Neural cell (in vitro differentiated cells): ENCODE measurements around the gene CHKB. TPM values are rescaled to one million over a fixed set of nuclear protein-coding genes. Genes with fewer than 3 reads are reported as not detected.

ENCODE experiments used
- H2AFZ ChIP-seq: fragments of 200-600, 300-800 bp; sonication (generic), shearing (Covaris generic); 2 replicates; pipeline ENCODE4 v1.6.0; 2014; ENCODE audit warnings: low read depth, mild to moderate bottlenecking, antibody characterized with exemption, low read length, moderate library complexity
- H3F3A ChIP-seq: fragments of 200-600 bp; shearing (Covaris generic); 2 replicates; pipeline ENCODE4 v1.6.1; 2016; ENCODE audit warnings: mild to moderate bottlenecking, moderate library complexity, mixed read lengths, antibody characterized with exemption, low read length; ENCODE audit not compliant: insufficient read depth, poor library complexity, severe bottlenecking
- H3K27ac ChIP-seq: fragments of 200-600, 300-800 bp; sonication (generic), shearing (Covaris generic); 2 replicates; pipeline ENCODE4 v1.5.1; 2014; ENCODE audit warnings: mild to moderate bottlenecking, low read length, moderate library complexity
- H3K27me3 ChIP-seq: fragments of 300-800, 200-600 bp; sonication (generic), shearing (Covaris generic); 2 replicates; pipeline ENCODE4 v1.6.0; 2014; ENCODE audit warnings: mild to moderate bottlenecking, low read depth, low read length, moderate library complexity; ENCODE audit not compliant: insufficient read depth
- H3K36me3 ChIP-seq: fragments of 300-800, 200-600 bp; sonication (generic), shearing (Covaris generic); 2 replicates; pipeline ENCODE4 v1.5.1; 2014; ENCODE audit warnings: mild to moderate bottlenecking, antibody characterized with exemption, low read length, moderate library complexity; ENCODE audit not compliant: insufficient read depth
- H3K4me2 ChIP-seq: fragments of 300-800, 200-600 bp; sonication (generic), shearing (Covaris generic); 2 replicates; pipeline ENCODE4 v1.6.0; 2014; ENCODE audit warnings: mild to moderate bottlenecking, low read length
- H3K4me3 ChIP-seq: fragments of 300-800, 200-600 bp; sonication (generic), shearing (Covaris generic); 2 replicates; pipeline ENCODE4 v1.5.1; 2014; ENCODE audit warnings: mild to moderate bottlenecking, low read length, moderate library complexity
- H3K79me2 ChIP-seq: fragments of 200-600 bp; shearing (Covaris generic); replicated peaks from 2 replicates; pipeline ENCODE4 v1.6.0; 2014; ENCODE audit warnings: mild to moderate bottlenecking, low read length, moderate library complexity; ENCODE audit not compliant: insufficient read depth
- H3K9ac ChIP-seq: fragments of 300-800, 200-600 bp; sonication (generic), shearing (Covaris generic); 2 replicates; pipeline ENCODE4 v1.6.1; 2016; ENCODE audit warnings: mild to moderate bottlenecking, low read length, mixed read lengths
- H3K9me2 ChIP-seq: fragments of 200-600 bp; shearing (Covaris generic); 2 replicates; pipeline ENCODE4 v1.6.1; 2016; ENCODE audit warnings: mild to moderate bottlenecking, low read length, mixed read lengths; ENCODE audit not compliant: insufficient read depth
- H3K9me3 ChIP-seq: fragments of 200-600, 300-800 bp; sonication (generic), shearing (Covaris generic); 2 replicates; pipeline ENCODE4 v1.6.1; 2016; ENCODE audit warnings: mild to moderate bottlenecking, mixed run types, low read length, moderate library complexity, mixed read lengths
- H4K20me1 ChIP-seq: fragments of 200-600 bp; shearing (Covaris generic); 2 replicates; pipeline ENCODE4 v1.6.1; 2016; ENCODE audit warnings: mild to moderate bottlenecking, mixed run types; ENCODE audit not compliant: insufficient read depth
- EP300 ChIP-seq: fragments of 450-650 bp; conservative IDR thresholded peaks from 2 replicates; pipeline ENCODE4 v1.6.1; 2014; ENCODE audit warnings: antibody characterized with exemption, mild to moderate bottlenecking, moderate library complexity; ENCODE audit not compliant: poor library complexity, severe bottlenecking
- EZH2 ChIP-seq: fragments of 200-600, 300-800 bp; shearing (Covaris generic), sonication (generic); IDR thresholded peaks from 2 replicates; pipeline ENCODE4 v1.6.1; 2014; ENCODE audit warnings: antibody characterized with exemption, low read length, borderline replicate concordance, mild to moderate bottlenecking; ENCODE audit not compliant: insufficient read depth, poor library complexity, severe bottlenecking
- MXI1 ChIP-seq: fragments of 450-650 bp; conservative IDR thresholded peaks from 2 replicates; pipeline ENCODE4 v1.6.1; 2014; ENCODE audit warnings: antibody characterized with exemption, mild to moderate bottlenecking; ENCODE audit not compliant: poor library complexity, severe bottlenecking
- POLR2AphosphoS5 ChIP-seq: IDR thresholded peaks from 2 replicates; pipeline ENCODE4 v1.6.1; 2012
- RAD21 ChIP-seq: fragments of 450-650 bp; conservative IDR thresholded peaks from 2 replicates; pipeline ENCODE4 v1.6.1; 2014; ENCODE audit warnings: antibody characterized with exemption, mild to moderate bottlenecking, moderate library complexity
- SMC3 ChIP-seq: fragments of 450-650 bp; conservative IDR thresholded peaks from 2 replicates; pipeline ENCODE4 v1.6.1; 2014; ENCODE audit warnings: antibody characterized with exemption, mild to moderate bottlenecking, moderate library complexity; ENCODE audit not compliant: poor library complexity
- TAF1 ChIP-seq: IDR thresholded peaks from 2 replicates; pipeline ENCODE4 v1.6.1; 2012; ENCODE audit warnings: low read depth
- polyA plus RNA-seq: library from polyadenylated mRNA; depleted of rRNA; stranded (reverse); fragments of >200 nt; gene quantifications from 2 replicates; pipeline ENCODE4 v1.2.3, GENCODE V29; 2014
- TF ChIP-seq, protein P1 (sequence below): IDR thresholded peaks from 2 replicates; pipeline ENCODE4 v1.6.1; 2012; ENCODE audit warnings: borderline replicate concordance
- TF ChIP-seq, protein P2 (sequence below): fragments of 450-650 bp; IDR thresholded peaks from 2 replicates; pipeline ENCODE4 v1.5.1; 2014; ENCODE audit warnings: antibody characterized with exemption, mild to moderate bottlenecking, moderate library complexity; ENCODE audit not compliant: poor library complexity, severe bottlenecking

The CHKB gene
- polyA plus RNA-seq, 1 donor from 2014 or later: 173 TPM

DNA sequence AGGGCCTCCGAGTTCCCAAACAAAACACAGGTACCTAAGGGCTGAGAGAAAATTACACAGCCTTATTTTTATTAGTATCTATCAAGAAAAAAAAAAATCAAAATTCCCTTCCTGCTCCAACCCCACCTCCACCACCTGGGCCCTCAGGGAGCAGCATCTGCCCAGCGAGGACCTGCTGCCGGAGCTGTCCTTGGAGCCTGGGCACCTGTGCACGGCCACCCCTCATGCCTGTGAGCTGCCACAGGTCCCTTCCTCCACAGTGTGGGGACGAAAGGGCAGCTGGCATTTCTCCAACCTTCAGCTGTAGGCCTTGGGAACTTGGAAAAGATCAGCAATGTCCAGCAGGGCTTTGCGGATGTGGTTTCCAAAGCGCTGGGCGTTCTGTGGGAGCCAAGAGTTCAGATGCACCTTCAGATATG lies 13.6 kb downstream of the CHKB start:
- H3K9me2 ChIP-seq: no peaks in the 10 kb centered on the region
- no peak for TF ChIP-seq SMC3
- TF ChIP-seq TAF1: no peak
- TF ChIP-seq, protein P1, sequence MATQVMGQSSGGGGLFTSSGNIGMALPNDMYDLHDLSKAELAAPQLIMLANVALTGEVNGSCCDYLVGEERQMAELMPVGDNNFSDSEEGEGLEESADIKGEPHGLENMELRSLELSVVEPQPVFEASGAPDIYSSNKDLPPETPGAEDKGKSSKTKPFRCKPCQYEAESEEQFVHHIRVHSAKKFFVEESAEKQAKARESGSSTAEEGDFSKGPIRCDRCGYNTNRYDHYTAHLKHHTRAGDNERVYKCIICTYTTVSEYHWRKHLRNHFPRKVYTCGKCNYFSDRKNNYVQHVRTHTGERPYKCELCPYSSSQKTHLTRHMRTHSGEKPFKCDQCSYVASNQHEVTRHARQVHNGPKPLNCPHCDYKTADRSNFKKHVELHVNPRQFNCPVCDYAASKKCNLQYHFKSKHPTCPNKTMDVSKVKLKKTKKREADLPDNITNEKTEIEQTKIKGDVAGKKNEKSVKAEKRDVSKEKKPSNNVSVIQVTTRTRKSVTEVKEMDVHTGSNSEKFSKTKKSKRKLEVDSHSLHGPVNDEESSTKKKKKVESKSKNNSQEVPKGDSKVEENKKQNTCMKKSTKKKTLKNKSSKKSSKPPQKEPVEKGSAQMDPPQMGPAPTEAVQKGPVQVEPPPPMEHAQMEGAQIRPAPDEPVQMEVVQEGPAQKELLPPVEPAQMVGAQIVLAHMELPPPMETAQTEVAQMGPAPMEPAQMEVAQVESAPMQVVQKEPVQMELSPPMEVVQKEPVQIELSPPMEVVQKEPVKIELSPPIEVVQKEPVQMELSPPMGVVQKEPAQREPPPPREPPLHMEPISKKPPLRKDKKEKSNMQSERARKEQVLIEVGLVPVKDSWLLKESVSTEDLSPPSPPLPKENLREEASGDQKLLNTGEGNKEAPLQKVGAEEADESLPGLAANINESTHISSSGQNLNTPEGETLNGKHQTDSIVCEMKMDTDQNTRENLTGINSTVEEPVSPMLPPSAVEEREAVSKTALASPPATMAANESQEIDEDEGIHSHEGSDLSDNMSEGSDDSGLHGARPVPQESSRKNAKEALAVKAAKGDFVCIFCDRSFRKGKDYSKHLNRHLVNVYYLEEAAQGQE: no peak
- TF ChIP-seq RAD21: no peak
- TF ChIP-seq EZH2: no peak
- TF ChIP-seq EP300: no peak
- no peak for TF ChIP-seq POLR2AphosphoS5
- TF ChIP-seq, protein P2, sequence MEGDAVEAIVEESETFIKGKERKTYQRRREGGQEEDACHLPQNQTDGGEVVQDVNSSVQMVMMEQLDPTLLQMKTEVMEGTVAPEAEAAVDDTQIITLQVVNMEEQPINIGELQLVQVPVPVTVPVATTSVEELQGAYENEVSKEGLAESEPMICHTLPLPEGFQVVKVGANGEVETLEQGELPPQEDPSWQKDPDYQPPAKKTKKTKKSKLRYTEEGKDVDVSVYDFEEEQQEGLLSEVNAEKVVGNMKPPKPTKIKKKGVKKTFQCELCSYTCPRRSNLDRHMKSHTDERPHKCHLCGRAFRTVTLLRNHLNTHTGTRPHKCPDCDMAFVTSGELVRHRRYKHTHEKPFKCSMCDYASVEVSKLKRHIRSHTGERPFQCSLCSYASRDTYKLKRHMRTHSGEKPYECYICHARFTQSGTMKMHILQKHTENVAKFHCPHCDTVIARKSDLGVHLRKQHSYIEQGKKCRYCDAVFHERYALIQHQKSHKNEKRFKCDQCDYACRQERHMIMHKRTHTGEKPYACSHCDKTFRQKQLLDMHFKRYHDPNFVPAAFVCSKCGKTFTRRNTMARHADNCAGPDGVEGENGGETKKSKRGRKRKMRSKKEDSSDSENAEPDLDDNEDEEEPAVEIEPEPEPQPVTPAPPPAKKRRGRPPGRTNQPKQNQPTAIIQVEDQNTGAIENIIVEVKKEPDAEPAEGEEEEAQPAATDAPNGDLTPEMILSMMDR: no peak
- TF ChIP-seq MXI1: no peak

DNA sequence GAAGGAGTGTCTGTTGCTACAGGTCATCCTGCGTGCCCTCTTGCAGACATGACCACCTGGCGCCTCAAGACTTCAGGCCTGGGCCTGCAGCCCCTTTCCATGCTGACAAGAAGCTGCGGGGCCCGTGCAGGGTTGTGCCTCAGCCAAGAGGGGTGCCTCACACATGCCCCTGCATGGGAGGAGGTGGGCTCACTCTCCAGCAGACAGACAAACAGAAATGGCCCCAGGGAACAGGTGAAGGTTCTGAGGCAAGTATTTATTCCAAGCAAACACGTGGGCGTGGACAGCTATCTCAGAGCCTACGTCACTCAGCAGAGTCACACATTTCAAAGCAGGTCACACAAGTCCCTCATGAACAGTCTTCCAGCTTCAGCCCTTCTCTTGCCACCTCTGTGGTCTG lies 14.0 kb downstream of the CHKB start:
- H3K36me3 ChIP-seq: peaks cover 4% of the 10 kb centered on the region

More for the DNA sequence above, 13.6 kb downstream of the CHKB start:
- H3K27me3 ChIP-seq: no peaks in the 10 kb centered on the region
- H3K9ac ChIP-seq: no peak overlapping the region
- no peak overlapping the region for H3K4me3 ChIP-seq
- H3K9me3 ChIP-seq: no peaks in the 10 kb centered on the region
- H4K20me1 ChIP-seq: no peaks in the 10 kb centered on the region
- no peak overlapping the region for H3K27ac ChIP-seq
- H3K79me2 ChIP-seq: no peaks in the 10 kb centered on the region
- no peak overlapping the region for H3K4me2 ChIP-seq
- no peaks in the 10 kb centered on the region for H3F3A ChIP-seq
- no peak overlapping the region for H2AFZ ChIP-seq
- peaks cover 4% of the 10 kb centered on the region for H3K36me3 ChIP-seq

More for the DNA sequence above, 14.0 kb downstream of the CHKB start:
- H3K79me2 ChIP-seq: no peaks in the 10 kb centered on the region
- no peak overlapping the region for H3K9ac ChIP-seq
- TF ChIP-seq, protein P1: no peak
- TF ChIP-seq TAF1 (no peak), MXI1 (no peak), POLR2AphosphoS5 (no peak), RAD21 (no peak), EZH2 (no peak), EP300 (no peak), SMC3 (no peak)
- TF ChIP-seq, protein P2: no peak
- no peak overlapping the region for H3K4me2 ChIP-seq
- H3K27me3 ChIP-seq: no peaks in the 10 kb centered on the region
- no peak overlapping the region for H3K27ac ChIP-seq
- H3F3A ChIP-seq: no peaks in the 10 kb centered on the region
- no peak overlapping the region for H2AFZ ChIP-seq
- no peaks in the 10 kb centered on the region for H3K9me3 ChIP-seq
- H4K20me1 ChIP-seq: no peaks in the 10 kb centered on the region
- no peak overlapping the region for H3K4me3 ChIP-seq
- no peaks in the 10 kb centered on the region for H3K9me2 ChIP-seq
